Colonic mucosa (tissue), 4 donors: ENCODE results near the gene PPFIBP2. TPM values are rescaled to one million over a fixed set of nuclear protein-coding genes. Genes with fewer than 3 reads are reported as not detected.

Experiments used
- DNase-seq: peaks from one replicate; pipeline ENCODE4 v3.0.0-alpha.2; 2020
- H3K27ac ChIP-seq: fragments of 200-600 bp; one replicate; pipeline ENCODE4 v1.8.0; 2021
- H3K27me3 ChIP-seq: fragments of 200-600 bp; one replicate; pipeline ENCODE4 v1.8.0; 2021
- H3K36me3 ChIP-seq: fragments of 200-600 bp; one replicate; pipeline ENCODE4 v1.8.0; 2021
- H3K4me1 ChIP-seq: fragments of 200-600 bp; one replicate; pipeline ENCODE4 v1.8.0; 2021; ENCODE audit warnings: mild to moderate bottlenecking
- H3K4me3 ChIP-seq: fragments of 200-600 bp; one replicate; pipeline ENCODE4 v1.8.0; 2021
- H3K9ac ChIP-seq, 2 donors: one replicate each; pipeline ENCODE4 v1.7.0; 2013; ENCODE audit warnings: control low read depth in 2 of 2, low read depth in 2 of 2, low read length in 2 of 2
- H3K9me3 ChIP-seq: fragments of 200-600 bp; one replicate; pipeline ENCODE4 v1.8.0; 2021
- intact Hi-C: fragments of 100-400 bp; cut with DNase I; formaldehyde crosslinking; loops from one replicate; pipeline ENCODE4 v1.14.1; 2022
- total RNA-seq, 2 donors: library from RNA; stranded (reverse); fragmentation: NEBNext Ultra II Directional in 1 of 2; extraction: Animal tissue kit (Norgen Biotek cat#: 25700) in 1 of 2; gene quantifications; one replicate each; pipeline ENCODE4 v1.2.1, GENCODE V29; 2021
- TF ChIP-seq, protein P1 (sequence below): fragments of 200-600 bp; IDR thresholded peaks from one replicate; pipeline ENCODE4 v1.8.0; 2022; ENCODE audit warnings: antibody characterized with exemption, mild to moderate bottlenecking
- donor health status: healthy.
- donor health status: DM: no; HTN: no; CAD: no.
- donor health status: DM: no; HTN: no; CAD: no.

Gene PPFIBP2
- total RNA-seq, 2 donors from 2014 or later = 54.0 to 67.9 TPM

DNA sequence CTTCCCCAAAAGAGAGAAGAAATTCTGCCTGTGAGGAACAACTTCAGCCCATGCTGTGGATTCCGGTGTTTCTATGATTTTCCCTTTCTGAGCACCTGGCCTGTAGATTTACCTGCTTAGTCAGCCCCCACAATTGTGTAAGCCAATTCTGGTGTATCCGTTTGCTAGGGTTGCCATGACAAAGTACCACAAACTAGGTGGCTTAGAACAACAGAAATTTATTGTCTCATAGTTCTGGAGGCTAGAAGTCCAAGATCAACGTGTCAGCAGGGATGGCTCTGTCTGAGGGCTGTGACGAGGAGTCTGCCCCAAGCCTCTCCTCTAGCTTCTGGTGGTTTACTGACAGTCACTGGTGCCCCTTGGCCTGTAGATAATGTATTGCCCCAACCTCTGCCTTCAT is 175.4 kb downstream of the PPFIBP2 start:
- Histone ChIP-seq H3K27ac (no peak overlapping the region), H3K27me3 (no peaks in the 10 kb centered on the region), H3K4me3 (no peak overlapping the region), H3K36me3 (no peaks in the 10 kb centered on the region), H3K9ac (no peak overlapping the region), H3K4me1 (no peaks in the 10 kb centered on the region), H3K9me3 (no peaks in the 10 kb centered on the region)
- TF ChIP-seq, protein P1, sequence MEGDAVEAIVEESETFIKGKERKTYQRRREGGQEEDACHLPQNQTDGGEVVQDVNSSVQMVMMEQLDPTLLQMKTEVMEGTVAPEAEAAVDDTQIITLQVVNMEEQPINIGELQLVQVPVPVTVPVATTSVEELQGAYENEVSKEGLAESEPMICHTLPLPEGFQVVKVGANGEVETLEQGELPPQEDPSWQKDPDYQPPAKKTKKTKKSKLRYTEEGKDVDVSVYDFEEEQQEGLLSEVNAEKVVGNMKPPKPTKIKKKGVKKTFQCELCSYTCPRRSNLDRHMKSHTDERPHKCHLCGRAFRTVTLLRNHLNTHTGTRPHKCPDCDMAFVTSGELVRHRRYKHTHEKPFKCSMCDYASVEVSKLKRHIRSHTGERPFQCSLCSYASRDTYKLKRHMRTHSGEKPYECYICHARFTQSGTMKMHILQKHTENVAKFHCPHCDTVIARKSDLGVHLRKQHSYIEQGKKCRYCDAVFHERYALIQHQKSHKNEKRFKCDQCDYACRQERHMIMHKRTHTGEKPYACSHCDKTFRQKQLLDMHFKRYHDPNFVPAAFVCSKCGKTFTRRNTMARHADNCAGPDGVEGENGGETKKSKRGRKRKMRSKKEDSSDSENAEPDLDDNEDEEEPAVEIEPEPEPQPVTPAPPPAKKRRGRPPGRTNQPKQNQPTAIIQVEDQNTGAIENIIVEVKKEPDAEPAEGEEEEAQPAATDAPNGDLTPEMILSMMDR = no peak
- intact Hi-C loops = loop anchor here (5.0 kb wide), 1 partner anchor 592 kb away; no protein-coding TSS in a partner anchor
- DNase-seq = no peak

DNA sequence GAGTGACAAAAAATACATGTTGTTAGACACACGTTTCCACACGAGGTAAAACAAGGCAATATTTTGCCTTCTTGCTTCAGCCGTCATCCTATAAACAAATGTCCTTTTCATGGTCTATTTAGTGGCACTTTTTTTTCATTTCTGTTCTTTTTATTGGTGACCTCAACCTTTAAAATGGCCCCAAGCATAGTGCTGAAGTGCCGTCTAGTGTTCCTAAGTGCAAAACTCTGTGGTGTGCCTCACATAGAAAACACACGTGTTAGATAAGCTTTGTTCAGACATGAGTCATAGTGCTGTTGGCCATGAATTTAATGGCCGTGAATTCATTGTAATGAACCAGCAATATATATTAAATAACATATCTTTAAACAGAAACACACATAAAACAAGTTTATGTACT is 176.8 kb downstream of the PPFIBP2 start:
- Histone ChIP-seq H3K27ac (no peak overlapping the region), H3K4me1 (no peaks in the 10 kb centered on the region), H3K27me3 (no peaks in the 10 kb centered on the region), H3K9me3 (no peaks in the 10 kb centered on the region), H3K36me3 (no peaks in the 10 kb centered on the region), H3K4me3 (no peak overlapping the region), H3K9ac (no peak overlapping the region)
- intact Hi-C loops = loop anchor here (10.0 kb wide), 2 partner anchors 246 to 336 kb away; no protein-coding TSS in a partner anchor
- DNase-seq = no peak
- TF ChIP-seq, protein P1 = no peak

DNA sequence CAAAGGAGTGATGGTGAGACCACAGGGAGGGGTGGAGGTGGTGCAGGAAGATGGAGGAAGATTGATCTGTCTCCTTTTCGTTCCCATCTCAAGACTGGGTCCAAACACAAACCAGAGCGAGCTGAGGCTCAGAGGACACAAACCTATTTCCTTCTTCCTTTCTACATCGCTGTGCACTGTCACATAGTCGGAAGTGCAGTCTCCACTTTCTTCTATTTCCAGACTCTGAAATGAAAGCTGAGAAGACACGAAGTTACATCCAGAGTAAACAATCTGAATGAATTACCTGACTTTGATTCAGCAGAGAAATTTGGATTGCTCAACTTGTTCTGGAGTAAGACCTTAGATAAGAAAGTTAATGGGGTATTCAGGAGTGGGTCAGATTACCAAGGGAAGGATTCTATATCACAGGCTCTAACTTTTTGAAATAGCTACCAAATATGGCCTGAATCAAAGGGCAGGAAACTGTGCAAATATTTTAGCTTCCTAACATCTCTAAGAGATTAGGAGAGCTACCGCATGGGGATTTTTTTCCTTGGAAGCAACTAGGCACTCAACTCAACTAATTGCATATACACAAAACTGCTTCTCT is 178.1 kb downstream of the PPFIBP2 start:
- TF ChIP-seq, protein P1 = no peak
- intact Hi-C loops = loop anchor here (10.0 kb wide), 2 partner anchors 247 to 337 kb away; no protein-coding TSS in a partner anchor
- Histone ChIP-seq H3K36me3 (no peaks in the 10 kb centered on the region), H3K4me3 (no peak overlapping the region), H3K9ac (no peak overlapping the region), H3K27ac (no peak overlapping the region), H3K27me3 (no peaks in the 10 kb centered on the region), H3K9me3 (no peaks in the 10 kb centered on the region), H3K4me1 (no peaks in the 10 kb centered on the region)
- no peak for DNase-seq

DNA sequence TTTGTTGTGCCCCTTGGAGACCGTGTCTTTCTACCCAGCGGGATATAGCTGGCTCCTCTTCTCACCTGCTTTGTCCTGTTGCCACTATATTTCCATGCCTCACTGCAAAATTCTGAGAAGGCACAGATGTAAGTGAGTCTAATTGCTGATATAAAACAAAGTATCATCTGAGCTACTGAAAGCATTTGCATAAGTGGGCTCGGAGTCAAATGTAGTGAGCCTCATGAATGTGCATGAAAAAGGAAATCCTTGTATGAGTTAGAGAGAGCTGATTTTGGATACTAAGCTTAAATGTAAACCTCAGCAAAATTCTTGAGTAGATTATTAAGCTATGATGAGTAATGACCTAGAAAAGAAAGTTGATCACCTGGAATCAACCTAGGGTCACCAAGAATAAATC is 178.6 kb downstream of the PPFIBP2 start:
- Histone ChIP-seq H3K4me1 (no peaks in the 10 kb centered on the region), H3K27ac (no peak overlapping the region), H3K4me3 (no peak overlapping the region), H3K36me3 (no peaks in the 10 kb centered on the region), H3K27me3 (no peaks in the 10 kb centered on the region), H3K9ac (no peak overlapping the region), H3K9me3 (no peaks in the 10 kb centered on the region)
- intact Hi-C loops = loop anchor here (10.0 kb wide), 2 partner anchors 248 to 338 kb away; no protein-coding TSS in a partner anchor
- TF ChIP-seq, protein P1 = no peak
- no peak for DNase-seq

DNA sequence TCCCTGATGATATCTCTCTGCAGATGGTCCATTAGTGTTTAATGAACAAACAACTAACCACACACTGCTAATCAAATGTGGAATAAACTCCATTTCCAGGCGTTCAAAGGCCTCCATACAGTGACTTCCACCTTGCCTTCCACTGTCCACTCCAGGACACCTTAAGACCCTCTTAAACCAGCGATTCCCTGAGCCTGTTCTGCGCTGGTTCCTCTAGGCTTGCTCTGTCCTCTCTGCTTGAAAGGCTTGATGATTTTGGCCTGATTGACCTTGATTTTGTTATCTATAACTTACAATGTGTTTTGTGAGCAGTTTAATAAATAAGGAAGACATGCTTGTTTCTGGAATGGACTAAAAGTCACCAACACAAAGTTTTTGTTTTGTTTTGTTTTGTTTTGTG is 180.4 kb downstream of the PPFIBP2 start:
- intact Hi-C loops = loop anchor here (10.0 kb wide), 2 partner anchors 249 to 339 kb away; no protein-coding TSS in a partner anchor
- no peak overlapping the region for H3K4me3 ChIP-seq
- no peak overlapping the region for H3K9ac ChIP-seq
- DNase-seq = no peak
- H3K27ac ChIP-seq = no peak overlapping the region
- H3K36me3 ChIP-seq = no peaks in the 10 kb centered on the region
- no peaks in the 10 kb centered on the region for H3K9me3 ChIP-seq
- TF ChIP-seq, protein P1 = no peak
- no peaks in the 10 kb centered on the region for H3K27me3 ChIP-seq
- H3K4me1 ChIP-seq = no peaks in the 10 kb centered on the region
